T-cell (primary cell): ENCODE data around the gene LTB4R. TPM values are rescaled to one million over a fixed set of nuclear protein-coding genes. Genes with fewer than 3 reads are reported as not detected.
A peak's percentile ranks its signal among the peaks of the same experiment; 100 is the strongest.

Experiments
- ATAC-seq, 4 experiments: fragments of 200-7000 bp in 3 of 4; fragments of 150-1000 bp in 1 of 4; cut with Tn5 transposase; replicated peaks in 1 of 4; 1 replicate in 3 of 4; 2 replicates in 1 of 4; pipeline ENCODE4 v1.10.0; 2021; ENCODE audit warnings: moderate library complexity in 3 of 4, mild to moderate bottlenecking in 2 of 4, moderate number of reproducible peaks in 1 of 4
- CTCF ChIA-PET, 2 donors: fragments of 300-600 bp; sonication (Branson Sonifier 250); formaldehyde crosslinking; loops; one replicate each; lab custom pipeline; 2022; ENCODE audit warnings: antibody characterized with exemption in 2 of 2; lab: Charles Lee
- POLR2A ChIA-PET, 2 donors: fragments of 300-600 bp; sonication (Branson Sonifier 250); formaldehyde crosslinking; loops; one replicate each; lab custom pipeline; 2022; ENCODE audit warnings: antibody characterized with exemption in 2 of 2; lab: Charles Lee
- DNase-seq, 35 experiments: peaks; one replicate each; pipeline versions ENCODE4 v3.0.0 to v3.0.0-alpha.2; 2013 to 2023
- H3K27ac ChIP-seq: one replicate; pipeline ENCODE4 v1.5.1; 2013; ENCODE audit warnings: low read length
- H3K27me3 ChIP-seq, 2 experiments: replicated peaks in 1 of 2; 1 replicate in 1 of 2; 2 replicates in 1 of 2; pipeline versions ENCODE4 v1.6.1 to v1.7.0; 2013; ENCODE audit warnings: low read length in 1 of 2, mixed read lengths in 1 of 2; ENCODE audit not compliant: control insufficient read depth in 2 of 2, insufficient read depth in 2 of 2; ENCODE audit errors: extremely low read depth in 1 of 2
- H3K36me3 ChIP-seq, 2 donors: 1 replicate in 1 of 2; 2 replicates in 1 of 2; pipeline versions ENCODE4 v1.6.1 to v1.7.0; 2013; ENCODE audit warnings: low read length in 1 of 2; ENCODE audit not compliant: control insufficient read depth in 2 of 2, insufficient read depth in 1 of 2; ENCODE audit errors: extremely low read depth in 1 of 2
- H3K4me1 ChIP-seq, 2 experiments: 1 replicate in 1 of 2; 2 replicates in 1 of 2; pipeline versions ENCODE4 v1.6.1 to v1.7.0; 2013; ENCODE audit warnings: low read length in 2 of 2, mixed read lengths in 1 of 2; ENCODE audit not compliant: insufficient read depth in 2 of 2, control insufficient read depth in 1 of 2; ENCODE audit errors: extremely low read depth in 1 of 2
- H3K4me3 ChIP-seq, 2 donors: 1 replicate in 1 of 2; 2 replicates in 1 of 2; pipeline versions ENCODE4 v1.5.1 to v1.7.0; 2013; ENCODE audit warnings: mild to moderate bottlenecking in 2 of 2, low read length in 1 of 2, moderate library complexity in 1 of 2; ENCODE audit not compliant: control insufficient read depth in 1 of 2; ENCODE audit errors: extremely low read depth in 1 of 2
- H3K9me3 ChIP-seq: 2 replicates; pipeline ENCODE4 v1.7.0; 2013
- H3K27ac Mint-ChIP-seq, 2 donors: one replicate each; pipeline ENCODE4 v1.8.0; 2020 to 2021; ENCODE audit warnings: mild to moderate bottlenecking in 2 of 2, mixed read lengths in 2 of 2
- H3K27me3 Mint-ChIP-seq, 2 donors: one replicate each; pipeline ENCODE4 v1.8.0; 2021 to 2022; ENCODE audit warnings: mixed read lengths in 2 of 2
- H3K36me3 Mint-ChIP-seq: one replicate; pipeline ENCODE4 v1.8.0; 2021; ENCODE audit warnings: mixed read lengths
- H3K4me1 Mint-ChIP-seq, 3 donors: one replicate each; pipeline ENCODE4 v1.8.0; 2020 to 2022; ENCODE audit warnings: mixed read lengths in 3 of 3, mild to moderate bottlenecking in 1 of 3
- H3K4me3 Mint-ChIP-seq, 3 donors: one replicate each; pipeline ENCODE4 v1.8.0; 2020 to 2022; ENCODE audit warnings: mild to moderate bottlenecking in 3 of 3, mixed read lengths in 3 of 3, moderate library complexity in 3 of 3
- H3K9me3 Mint-ChIP-seq, 3 donors: one replicate each; pipeline ENCODE4 v1.8.0; 2020 to 2022; ENCODE audit warnings: mixed read lengths in 3 of 3
- WGBS: methylation state at CpG from one replicate; pipeline ENCODE4 v1.1.5; 2013; ENCODE audit warnings: missing lambda C conversion rate; ENCODE audit not compliant: insufficient coverage; 5-methylcytosine and 5-hydroxymethylcytosine counted together
- total RNA-seq, 35 experiments: library from RNA in 6 of 35; stranded (reverse) in 6 of 35; fragments of 120-200 nt in 1 of 35; gene quantifications; one replicate each; pipeline versions ENCODE4 v1.2.1 to v1.2.4 and lab custom pipeline; 2013 to 2026

The LTB4R gene
- total RNA-seq, 5 donors from 2014 or later (not counting 1 experiment from before 2014, with no cell fraction given): 17.0 to 29.0 (median 18.0) TPM

- Mint-ChIP-seq H3K4me3 (peak within 1 kb of the TSS; percentile 74 to 83 (median 77)), H3K27me3 (no peaks in the 10 kb centered on the region), H3K27ac (peak within 1 kb of the TSS; percentile 87 to 94), H3K9me3 (no peaks in the 10 kb centered on the region), H3K4me1 (peaks cover 59 to 66% (median 66%) of the 10 kb centered on the region in 3 donors), H3K36me3 (peaks cover 27% of the 10 kb centered on the region)
- H3K9me3 ChIP-seq: no peaks in the 10 kb centered on the region
- peak within 1 kb of the TSS; percentile 61 to 64 for H3K4me3 ChIP-seq
- H3K27me3 ChIP-seq: no peaks in the 10 kb centered on the region
- no peak for ATAC-seq
- WGBS: 100% methylated on average over 2 of the region's 5 CpGs
- peaks cover 10 to 30% of the 10 kb centered on the region in 2 donors for H3K36me3 ChIP-seq
- H3K4me1 ChIP-seq: peaks cover 38 to 66% of the 10 kb centered on the region in 2 experiments
- POLR2A ChIA-PET: interaction anchor here in 1 of 2 donors (1.7 kb wide), 1 partner anchor 67 kb away, joined by 5 read pairs; the partner anchor contains the start of gene TINF2
- DNase-seq: no peak
- H3K27ac ChIP-seq: peak within 1 kb of the TSS; percentile 76
- CTCF ChIA-PET: interaction anchor here (0.7 to 4.5 kb wide), 15 partner anchors 8 to 148 kb away, joined by 3 to 25 read pairs (median 7); partner anchors contain the start of genes IRF9 (in 1 of the 2), MDP1 (in 1 of the 2), RABGGTA (in 1 of the 2) and TINF2 (in 1 of the 2)
These were observed 1.6 kb upstream of the LTB4R start, which contains the start of gene LTB4R2 for GRCh38 chr14:24309538-24310264. LTB4R2 (plus strand) TSS chr14:24310140; CDS start chr14:24310665, 525 bp downstream.

- peaks cover 65 to 72% (median 71%) of the 10 kb centered on the region in 3 donors for H3K4me1 Mint-ChIP-seq
- Histone ChIP-seq H3K4me3 (peak overlapping the region; percentile 46 to 64), H3K27me3 (no peaks in the 10 kb centered on the region), H3K9me3 (no peaks in the 10 kb centered on the region), H3K27ac (peak overlapping the region; percentile 76), H3K36me3 (peaks cover 5 to 24% of the 10 kb centered on the region in 2 donors), H3K4me1 (peaks cover 39 to 72% of the 10 kb centered on the region in 2 experiments)
- POLR2A ChIA-PET: interaction anchor here in 1 of 2 donors (1.7 kb wide), 1 partner anchor 68 kb away, joined by 5 read pairs; the partner anchor contains the start of gene TINF2
- H3K27me3 Mint-ChIP-seq: no peaks in the 10 kb centered on the region
- no peak for DNase-seq
- 20% methylated on average over 4 of the region's 5 CpGs for WGBS
- H3K36me3 Mint-ChIP-seq: peaks cover 21% of the 10 kb centered on the region
- CTCF ChIA-PET: interaction anchor here (0.5 to 2.7 kb wide), 15 partner anchors 8 to 149 kb away, joined by 3 to 25 read pairs (median 5); partner anchors contain the start of genes IRF9 (in 1 of the 2), MDP1 (in 1 of the 2) and TINF2 (in 1 of the 2)
- no peaks in the 10 kb centered on the region for H3K9me3 Mint-ChIP-seq
- H3K27ac Mint-ChIP-seq: peak overlapping the region; percentile 87 to 91
- H3K4me3 Mint-ChIP-seq: peak overlapping the region; percentile 74 to 83 (median 77)
- ATAC-seq: no peak
These were observed 1.0 kb upstream of the LTB4R start for GRCh38 chr14:24310265-24310645.

GRCh38 chr14:24311837-24312615 lies 724 bp downstream of the LTB4R start:
- ChIA-PET CTCF (interaction anchor here (0.6 to 2.4 kb wide), 11 partner anchors 9 to 119 kb away, joined by 3 to 10 read pairs (median 4); partner anchors contain the start of genes DHRS1 (in 1 of the 2), NOP9 (in 1 of the 2) and TINF2 (in 1 of the 2)), POLR2A (interaction anchor here in 1 of 2 donors (1.7 kb wide), 1 partner anchor 70 kb away, joined by 5 read pairs; the partner anchor contains the start of gene TINF2)
- Mint-ChIP-seq H3K4me3 (peak overlapping the region; percentile 74 to 83 (median 77)), H3K9me3 (no peaks in the 10 kb centered on the region), H3K27ac (peak overlapping the region; percentile 94), H3K36me3 (peaks cover 8% of the 10 kb centered on the region), H3K4me1 (peaks cover 72 to 78% (median 77%) of the 10 kb centered on the region in 3 donors), H3K27me3 (no peaks in the 10 kb centered on the region)
- Histone ChIP-seq H3K36me3 (peaks cover 0 to 6% of the 10 kb centered on the region in 2 donors), H3K9me3 (no peaks in the 10 kb centered on the region), H3K4me3 (peak overlapping the region; percentile 61 to 64), H3K27me3 (no peaks in the 10 kb centered on the region), H3K27ac (peak overlapping the region; percentile 77), H3K4me1 (peaks cover 39 to 80% of the 10 kb centered on the region in 2 experiments)
- no peak for ATAC-seq
- peak in 1 of 35 experiments; percentile 54 for DNase-seq
- WGBS: no CpG with 5 or more reads among the region's 1 CpG

- ATAC-seq (no peak), DNase-seq (peak in 13 of 35 experiments; percentile 19 to 67 (median 33))
- no peaks in the 10 kb centered on the region for H3K9me3 Mint-ChIP-seq
These were observed 1.6 kb downstream of the LTB4R start for GRCh38 chr14:24312736-24313507.

GRCh38 chr14:24313913-24314312 lies 2.6 kb downstream of the LTB4R start:
- POLR2A ChIA-PET: interaction anchor here in 1 of 2 donors (0.6 to 1.0 kb wide), 3 partner anchors 14 to 173 kb away, joined by 3 to 4 read pairs (median 3); partner anchors contain the start of genes DHRS1, EMC9 and NOP9

More at GRCh38 chr14:24312736-24313507, 1.6 kb downstream of the LTB4R start:
- Histone ChIP-seq H3K36me3 (no peaks in the 10 kb centered on the region), H3K27me3 (no peaks in the 10 kb centered on the region), H3K9me3 (no peaks in the 10 kb centered on the region), H3K27ac (peak overlapping the region; percentile 77), H3K4me1 (peaks cover 39 to 76% of the 10 kb centered on the region in 2 experiments), H3K4me3 (no peak overlapping the region)
- WGBS: 59% methylated on average over 5 of the region's 9 CpGs
- Mint-ChIP-seq H3K27me3 (no peaks in the 10 kb centered on the region), H3K36me3 (peaks cover 7% of the 10 kb centered on the region), H3K4me3 (peak overlapping the region; percentile 74 to 83 (median 77)), H3K4me1 (peaks cover 68 to 77% (median 73%) of the 10 kb centered on the region in 3 donors), H3K27ac (peak overlapping the region; percentile 94)
- POLR2A ChIA-PET: interaction anchor here in 1 of 2 donors (0.5 to 1.0 kb wide), 3 partner anchors 13 to 172 kb away, joined by 3 to 4 read pairs (median 3); partner anchors contain the start of genes DHRS1, EMC9, NOP9 and TM9SF1
- CTCF ChIA-PET: interaction anchor here (0.6 to 1.4 kb wide), 8 partner anchors 13 to 118 kb away, joined by 3 to 4 read pairs (median 3); partner anchors contain the start of genes DHRS1 (in 1 of the 2) and NOP9 (in 1 of the 2)

More at GRCh38 chr14:24313913-24314312, 2.6 kb downstream of the LTB4R start:
- H3K27me3 ChIP-seq: no peaks in the 10 kb centered on the region
- H3K9me3 ChIP-seq: no peaks in the 10 kb centered on the region
- CTCF ChIA-PET: interaction anchor here (0.6 to 0.8 kb wide), 3 partner anchors 65 to 356 kb away, joined by 3 read pairs; no protein-coding TSS in a partner anchor
- Mint-ChIP-seq H3K27ac (peak overlapping the region; percentile 94), H3K4me1 (peaks cover 61 to 67% (median 67%) of the 10 kb centered on the region in 3 donors), H3K36me3 (peaks cover 4% of the 10 kb centered on the region), H3K9me3 (no peaks in the 10 kb centered on the region), H3K27me3 (no peaks in the 10 kb centered on the region), H3K4me3 (peak overlapping the region; percentile 43 to 74 (median 59))
- no peak for ATAC-seq
- DNase-seq: no peak
- no CpG with 5 or more reads among the region's 2 CpGs for WGBS
- peaks cover 39 to 66% of the 10 kb centered on the region in 2 experiments for H3K4me1 ChIP-seq
- no peak overlapping the region for H3K4me3 ChIP-seq
- H3K36me3 ChIP-seq: no peaks in the 10 kb centered on the region
- H3K27ac ChIP-seq: peak overlapping the region; percentile 77
